NCI-H1694 treated with DMSO at 0.1 percent for 48 hours (cell line): ENCODE measurements around the gene ISL2.

Source experiments
- DNase-seq: peaks from one replicate; lab custom pipeline; 2025; lab: John Stamatoyannopoulos, UW

The ISL2 gene

GRCh38 chr15:76327191-76328105 is 9.1 kb upstream of the ISL2 start:
- peak; percentile 68 for DNase-seq

GRCh38 chr15:76328106-76328696 is 8.4 kb upstream of the ISL2 start:
- DNase-seq: no peak

DNA sequence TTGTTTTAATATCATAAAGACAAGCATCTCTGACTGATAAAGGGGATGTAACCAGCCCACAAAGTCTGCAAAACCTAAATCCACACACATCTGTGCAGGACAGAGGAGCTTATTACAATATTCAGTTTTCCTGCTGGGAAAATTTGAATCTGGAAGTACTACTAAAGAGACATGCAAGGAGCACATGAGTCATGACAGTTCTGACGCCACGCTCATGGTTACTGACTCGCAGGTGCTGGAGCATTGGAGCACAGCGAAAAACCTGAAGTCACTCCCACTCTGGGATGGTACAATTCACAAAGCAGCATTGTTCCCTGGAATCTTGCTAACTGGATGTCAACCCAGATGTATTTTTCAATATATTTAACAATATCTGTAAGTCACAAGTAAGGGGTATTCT is 7.6 kb upstream of the ISL2 start:
- DNase-seq: no peak

DNA sequence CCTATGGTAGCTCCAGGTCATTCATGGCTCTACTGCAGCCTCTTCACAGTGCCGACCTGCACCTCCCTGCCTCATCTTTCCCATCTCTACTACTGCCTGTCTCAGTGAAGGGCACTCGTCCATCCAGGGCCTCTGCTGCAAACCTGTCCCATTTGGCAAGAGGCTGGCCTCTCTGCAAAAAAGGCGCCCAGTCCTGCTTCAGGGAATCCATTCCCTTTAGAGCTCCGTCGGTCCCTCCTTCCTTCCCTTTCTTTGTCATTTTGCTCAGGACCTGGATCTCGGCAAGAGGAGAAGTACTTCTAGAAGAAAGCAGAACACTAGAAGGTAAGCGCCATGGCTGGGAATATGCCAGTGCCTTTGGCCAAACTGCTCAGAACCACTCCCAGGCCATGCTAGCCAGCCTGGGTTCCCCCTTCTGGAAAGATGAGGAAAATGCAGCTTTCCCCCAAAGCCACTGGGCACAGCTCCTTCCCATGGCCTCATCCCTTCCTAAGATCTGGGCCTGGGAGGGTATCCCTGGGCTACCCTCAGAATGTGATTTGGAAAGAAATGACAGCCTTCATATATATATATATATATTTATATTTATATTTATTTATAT is 6.4 kb upstream of the ISL2 start:
- no peak for DNase-seq

DNA sequence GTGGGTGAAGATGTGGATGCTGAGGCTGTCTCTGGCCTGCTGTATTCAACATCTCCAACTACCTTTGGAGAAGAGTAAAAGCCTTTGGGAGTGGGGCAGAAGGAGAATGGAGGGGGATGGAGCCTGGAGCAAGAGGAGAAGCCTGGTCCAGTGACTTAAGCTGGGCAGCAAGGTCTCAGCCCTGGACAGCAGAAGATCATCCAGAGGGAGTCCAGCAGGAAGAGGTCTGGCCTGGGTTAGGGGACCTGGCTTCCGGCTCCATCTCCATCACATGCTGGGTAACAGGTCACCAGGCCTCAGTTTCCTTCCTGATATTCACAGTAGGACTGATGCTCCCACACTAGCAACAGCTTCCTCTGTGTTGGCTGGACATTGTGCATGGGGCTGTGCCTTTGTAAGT is 3.8 kb upstream of the ISL2 start:
- DNase-seq: no peak

DNA sequence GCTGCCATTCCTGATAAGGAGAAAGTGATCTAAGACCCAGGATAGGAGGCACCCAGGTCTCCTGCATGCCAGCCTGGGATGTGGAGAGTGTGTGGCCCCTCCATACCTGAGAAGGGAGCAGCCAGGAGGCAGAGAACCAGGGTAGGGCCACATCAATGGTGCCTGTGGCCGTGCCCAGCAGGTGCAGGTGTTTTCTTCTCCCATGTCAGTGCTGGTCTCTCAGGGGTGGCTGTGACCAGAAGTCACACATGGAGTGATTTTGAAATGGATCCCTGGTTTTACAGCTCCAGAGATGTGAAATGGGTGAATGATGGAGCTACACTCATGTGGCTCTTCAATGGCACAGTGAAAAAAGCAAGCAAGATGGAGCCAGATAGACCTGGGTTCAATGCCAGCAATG is 3.3 kb upstream of the ISL2 start:
- no peak for DNase-seq

DNA sequence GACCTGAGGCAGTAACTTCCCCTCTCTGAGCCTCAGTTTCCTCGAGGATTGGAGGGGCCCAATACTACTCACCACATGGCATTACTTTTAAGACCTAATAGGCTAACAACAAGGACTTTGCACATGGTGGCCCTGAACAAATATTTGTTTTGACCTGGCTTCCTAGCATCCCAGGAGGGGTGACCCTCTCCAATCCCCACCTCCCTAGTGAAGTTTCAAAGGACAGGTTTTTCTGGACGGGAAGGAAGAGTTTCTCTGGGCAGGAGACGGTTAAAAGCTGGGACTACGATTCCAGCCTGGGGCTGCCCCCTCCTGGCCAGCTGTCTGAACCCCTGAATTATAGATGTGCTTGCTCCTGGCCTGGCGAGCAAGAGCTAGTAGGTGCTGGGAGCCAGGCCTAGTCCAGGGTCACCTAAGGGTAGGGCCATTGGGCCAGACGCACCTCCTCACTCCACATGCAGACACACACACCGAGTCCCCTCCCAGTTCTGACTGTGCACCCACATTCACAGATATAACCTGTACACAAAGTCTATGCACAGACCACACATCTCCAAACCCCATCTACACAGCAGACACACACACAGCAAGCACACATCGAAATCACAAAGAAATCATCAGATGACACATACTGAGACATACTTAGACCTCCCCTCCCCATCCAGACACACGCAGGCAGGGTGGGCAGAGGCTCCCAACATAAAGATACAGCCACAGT is 2.7 kb upstream of the ISL2 start:
- DNase-seq: no peak

DNA sequence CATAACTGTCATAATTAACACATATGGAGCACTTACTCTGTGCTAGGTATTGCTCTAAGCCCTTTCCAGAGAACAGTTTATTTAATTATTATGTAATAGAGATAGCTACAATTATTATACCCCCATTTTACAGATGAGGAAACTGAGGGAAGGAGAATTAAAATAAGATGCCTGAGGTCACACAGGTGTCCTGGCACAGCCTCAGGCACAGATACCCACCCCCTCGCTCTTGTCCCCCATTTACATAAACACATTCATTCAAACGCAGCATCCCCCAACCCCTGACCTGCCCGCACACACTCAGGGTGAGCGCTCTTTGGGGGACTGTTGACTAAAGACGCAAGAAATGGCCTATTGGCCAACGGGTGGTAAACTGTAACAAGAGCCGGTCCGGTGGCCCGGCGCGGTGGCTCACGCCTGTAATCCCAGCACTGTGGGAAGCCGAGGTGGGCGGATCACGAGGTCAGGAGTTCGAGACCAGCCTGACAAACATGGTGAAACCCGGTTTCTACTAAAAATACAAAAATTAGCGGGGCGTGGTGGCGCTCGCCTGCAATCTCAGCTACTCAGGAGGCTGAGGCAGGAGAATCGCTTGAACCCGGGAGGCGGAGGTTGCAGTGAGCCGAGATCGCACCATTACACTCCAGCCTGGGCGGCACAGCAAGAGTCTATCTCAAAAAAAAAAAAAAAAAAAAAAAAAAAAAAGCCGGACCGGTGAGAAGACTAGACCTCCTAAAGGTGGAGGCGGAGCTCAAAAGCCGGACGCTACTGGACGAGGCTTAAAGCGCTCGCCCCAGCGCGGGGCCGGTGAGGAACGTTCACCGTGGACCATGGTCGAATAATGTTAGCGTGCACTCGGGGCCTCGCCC is 1.9 kb upstream of the ISL2 start:
- DNase-seq: no peak

DNA sequence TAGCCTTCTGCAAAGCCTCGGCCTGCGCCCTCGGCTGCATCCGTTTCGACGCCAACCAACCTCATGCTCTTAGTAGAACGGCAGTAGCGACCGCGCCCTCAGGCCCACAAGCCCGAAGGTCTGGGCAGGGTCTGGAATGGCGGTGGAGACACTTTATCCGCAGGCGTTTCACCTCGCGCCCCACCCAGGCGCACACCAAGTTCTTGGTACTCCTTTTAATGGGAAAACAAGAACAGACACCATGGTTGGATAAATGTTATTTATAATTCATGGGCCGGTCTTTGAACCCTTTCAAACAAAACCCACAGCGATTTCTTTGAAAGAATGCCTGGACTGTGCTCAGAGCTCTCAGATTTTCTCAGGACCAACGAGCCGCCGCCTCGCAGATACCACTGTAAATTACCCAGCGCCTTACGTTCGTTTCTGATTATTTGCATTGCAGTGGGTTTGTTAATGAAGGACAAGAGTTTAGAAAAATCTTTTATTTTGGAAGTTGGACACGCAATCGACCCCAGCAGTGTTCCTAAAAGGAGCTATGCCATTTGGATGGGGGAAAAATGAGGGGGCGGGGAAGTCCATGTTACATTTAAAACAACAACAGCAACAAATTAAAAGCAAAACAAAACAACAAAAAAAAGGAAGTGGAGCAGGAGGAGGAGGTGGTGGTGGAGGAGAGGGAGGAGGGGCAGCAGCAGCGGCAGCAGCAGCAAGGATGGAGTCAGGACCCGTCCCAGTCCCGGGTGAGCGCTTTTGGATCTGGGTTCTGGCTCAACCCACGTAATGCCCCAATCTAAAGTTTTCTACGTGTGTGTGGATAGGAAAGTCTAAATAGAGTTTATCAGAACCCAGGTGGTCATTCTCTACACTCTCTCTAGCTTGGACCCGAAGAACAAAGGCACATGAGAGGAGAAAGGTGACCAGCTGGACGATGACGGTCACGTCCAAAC is 993 bp upstream of the ISL2 start:
- DNase-seq: no peak

DNA sequence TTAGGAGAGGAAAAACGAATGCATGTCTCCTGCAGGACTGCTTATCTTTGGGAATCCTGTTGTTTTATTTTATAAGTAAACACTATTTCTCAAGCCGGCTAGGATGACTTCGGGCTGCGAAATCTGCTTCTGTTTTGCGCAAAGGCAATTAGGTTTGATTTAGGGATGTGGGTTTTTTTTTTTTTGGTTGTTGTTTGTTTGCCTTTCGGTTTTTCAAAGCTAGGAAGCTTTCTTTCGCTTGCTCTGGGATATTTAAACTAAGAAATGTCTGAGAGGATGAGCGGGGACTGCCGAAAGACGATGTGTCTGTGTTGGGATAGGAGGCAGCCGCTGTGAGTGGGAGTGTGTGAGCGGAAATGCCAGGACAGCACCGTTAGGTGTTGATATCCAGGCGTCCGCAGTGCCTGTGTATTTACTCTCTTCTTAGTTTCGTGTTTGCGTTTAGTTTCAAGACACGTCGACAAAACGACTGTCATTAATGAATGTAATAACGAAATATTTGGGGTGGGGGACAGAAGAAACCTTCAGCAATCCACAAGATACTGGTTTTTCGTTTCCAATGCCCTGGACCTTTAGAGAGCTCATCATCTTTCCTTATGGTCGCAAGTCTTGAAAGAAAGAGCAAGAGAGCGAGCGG is 604 bp downstream of the ISL2 start:
- DNase-seq: no peak

DNA sequence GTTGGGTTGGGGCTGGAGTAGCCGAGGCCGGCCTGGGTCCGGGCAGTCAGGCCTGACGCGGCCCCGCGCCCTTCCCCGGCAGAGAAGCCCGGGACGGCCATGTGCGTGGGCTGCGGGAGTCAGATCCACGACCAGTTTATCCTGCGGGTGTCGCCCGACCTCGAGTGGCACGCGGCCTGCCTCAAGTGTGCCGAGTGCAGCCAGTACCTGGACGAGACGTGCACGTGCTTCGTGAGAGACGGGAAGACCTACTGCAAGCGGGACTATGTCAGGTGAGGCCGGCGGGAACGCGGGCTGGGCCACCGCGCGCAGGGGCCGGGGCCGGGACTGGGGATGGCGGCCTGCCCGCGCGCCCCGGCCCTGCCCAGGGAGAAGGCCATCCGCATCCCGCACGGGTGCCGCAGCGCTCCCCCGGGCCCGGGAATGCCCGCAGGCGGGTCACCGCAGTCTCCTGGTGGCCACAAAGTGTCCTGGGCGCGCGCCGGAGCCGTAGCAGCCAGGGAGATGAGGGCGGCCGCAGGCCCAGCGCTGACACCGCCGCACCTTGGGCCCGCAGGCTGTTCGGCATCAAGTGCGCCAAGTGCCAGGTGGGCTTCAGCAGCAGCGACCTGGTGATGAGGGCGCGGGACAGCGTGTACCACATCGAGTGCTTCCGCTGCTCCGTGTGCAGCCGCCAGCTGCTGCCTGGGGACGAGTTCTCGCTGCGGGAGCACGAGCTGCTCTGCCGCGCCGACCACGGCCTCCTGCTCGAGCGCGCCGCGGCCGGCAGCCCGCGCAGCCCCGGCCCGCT is 1.3 kb downstream of the ISL2 start:
- no peak for DNase-seq

- no peak for DNase-seq
These were observed 2.1 kb downstream of the ISL2 start for GRCh38 chr15:76338486-76339304.

- peak; percentile 16 for DNase-seq
These were observed 3.0 kb downstream of the ISL2 start for GRCh38 chr15:76339305-76340197.

- peak; percentile 10 for DNase-seq
These were observed 3.7 kb downstream of the ISL2 start for GRCh38 chr15:76340198-76340802.

DNA sequence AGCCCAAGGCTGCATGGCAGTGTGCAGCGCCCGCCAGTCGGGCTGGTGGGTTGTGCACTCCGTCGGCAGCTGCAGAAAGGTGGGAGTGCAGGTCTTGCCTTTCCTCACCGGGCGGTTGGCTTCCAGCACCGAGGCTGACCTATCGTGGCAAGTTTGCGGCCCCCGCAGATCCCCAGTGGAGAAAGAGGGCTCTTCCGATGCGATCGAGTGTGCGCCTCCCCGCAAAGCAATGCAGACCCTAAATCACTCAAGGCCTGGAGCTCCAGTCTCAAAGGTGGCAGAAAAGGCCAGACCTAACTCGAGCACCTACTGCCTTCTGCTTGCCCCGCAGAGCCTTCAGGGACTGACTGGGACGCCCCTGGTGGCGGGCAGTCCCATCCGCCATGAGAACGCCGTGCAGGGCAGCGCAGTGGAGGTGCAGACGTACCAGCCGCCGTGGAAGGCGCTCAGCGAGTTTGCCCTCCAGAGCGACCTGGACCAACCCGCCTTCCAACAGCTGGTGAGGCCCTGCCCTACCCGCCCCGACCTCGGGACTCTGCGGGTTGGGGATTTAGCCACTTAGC is 4.3 kb downstream of the ISL2 start:
- DNase-seq: no peak

GRCh38 chr15:76341366-76342057 is 4.9 kb downstream of the ISL2 start:
- DNase-seq: no peak
